GM18867 (cell line): ENCODE results near the gene MAML2.

Experiments
- ATAC-seq: cut with Tn5 transposase; IDR thresholded peaks from one replicate; pipeline ENCODE4 v1.9.1; 2021; ENCODE audit warnings: mild to moderate bottlenecking, moderate library complexity; ENCODE audit not compliant: unreplicated experiment

MAML2 gene

GRCh38 chr11:96162816-96163499 is 180.0 kb downstream of the MAML2 start:
- ATAC-seq, result no peak

- no peak for ATAC-seq
Observed at GRCh38 chr11:96161307-96162089, 181.5 kb downstream of the MAML2 start.

- ATAC-seq, result no peak
Observed at GRCh38 chr11:96160732-96161306, 182.2 kb downstream of the MAML2 start.

GRCh38 chr11:96159968-96160367 is 183.0 kb downstream of the MAML2 start:
- no peak for ATAC-seq

GRCh38 chr11:96158126-96158525 is 184.9 kb downstream of the MAML2 start:
- no peak for ATAC-seq

- ATAC-seq, result no peak
Observed at GRCh38 chr11:96157517-96157873, 185.5 kb downstream of the MAML2 start.

GRCh38 chr11:96156379-96156722 is 186.6 kb downstream of the MAML2 start:
- no peak for ATAC-seq

GRCh38 chr11:96155627-96156378 is 187.2 kb downstream of the MAML2 start:
- peak; percentile 64 for ATAC-seq

GRCh38 chr11:96154802-96155520 is 188.0 kb downstream of the MAML2 start:
- no peak for ATAC-seq

- no peak for ATAC-seq
Observed at GRCh38 chr11:96152623-96153022, 190.4 kb downstream of the MAML2 start.

GRCh38 chr11:96151501-96151900 is 191.5 kb downstream of the MAML2 start:
- no peak for ATAC-seq

GRCh38 chr11:96150609-96151008 is 192.4 kb downstream of the MAML2 start:
- ATAC-seq, result no peak

- ATAC-seq, result no peak
Observed at GRCh38 chr11:96149743-96150555, 193.0 kb downstream of the MAML2 start.

GRCh38 chr11:96147906-96148486 is 195.0 kb downstream of the MAML2 start:
- ATAC-seq, result no peak

GRCh38 chr11:96147186-96147585 is 195.8 kb downstream of the MAML2 start:
- ATAC-seq, result no peak

GRCh38 chr11:96146765-96147164 is 196.2 kb downstream of the MAML2 start:
- no peak for ATAC-seq

- ATAC-seq, result no peak
Observed at GRCh38 chr11:96145163-96145585, 197.8 kb downstream of the MAML2 start.

- no peak for ATAC-seq
Observed at GRCh38 chr11:96144553-96144952, 198.4 kb downstream of the MAML2 start.

- no peak for ATAC-seq
Observed at GRCh38 chr11:96143041-96143521, 199.9 kb downstream of the MAML2 start.
